Panc1 (cell line): ENCODE data around the gene CD3D. TPM values are rescaled to one million over a fixed set of nuclear protein-coding genes. Genes with fewer than 3 reads are reported as not detected.

Experiments
- ATAC-seq: fragments of 200-7000 bp; cut with Tn5 transposase; 2 replicates; pipeline ENCODE4 v1.9.1; 2020; ENCODE audit warnings: mild to moderate bottlenecking, moderate library complexity
- Bru-seq: library from RNA; stranded (reverse); fragments of 400-500 nt; gene quantifications from one replicate; lab custom pipeline; 2021; lab: Mats Ljungman, UMichigan
- BruChase-seq, 2 experiments: library from RNA; stranded (reverse); fragments of 400-500 nt; gene quantifications; one replicate each; lab custom pipeline; 2021; lab: Mats Ljungman, UMichigan
- BruUV-seq: library from RNA; stranded (reverse); fragments of 400-500 nt; replicated peaks from 2 replicates; lab custom pipeline; 2021; lab: Mats Ljungman, UMichigan
- CTCF ChIA-PET: fragments of 300-600 bp; sonication (Branson Sonifier 250); formaldehyde crosslinking; loops from one replicate; lab custom pipeline; 2022; ENCODE audit warnings: antibody characterized with exemption; lab: Charles Lee
- POLR2A ChIA-PET: fragments of 300-600 bp; sonication (Branson Sonifier 250); formaldehyde crosslinking; loops from one replicate; lab custom pipeline; 2022; ENCODE audit warnings: antibody characterized with exemption; lab: Charles Lee
- DNase-seq: peaks from one replicate; pipeline ENCODE4 v3.0.0-alpha.2; 2010; ENCODE audit warnings: low read depth, low spot score
- H3K27ac ChIP-seq: 2 replicates; pipeline ENCODE4 v1.5.1; 2011; ENCODE audit warnings: mild to moderate bottlenecking, low read length, inconsistent platforms
- H3K27me3 ChIP-seq: fragments of 200-500 bp; sonication (Bioruptor generic); 2 replicates; pipeline ENCODE4 v1.6.0; 2014; ENCODE audit warnings: low read length, inconsistent platforms; ENCODE audit not compliant: control insufficient read depth, insufficient read depth
- H3K36me3 ChIP-seq: fragments of 200-500 bp; sonication (Bioruptor generic); 2 replicates; pipeline ENCODE4 v1.5.1; 2014; ENCODE audit warnings: inconsistent platforms, mild to moderate bottlenecking, low read length, moderate library complexity; ENCODE audit not compliant: control insufficient read depth, insufficient read depth
- H3K4me1 ChIP-seq: 2 replicates; pipeline ENCODE4 v1.5.1; 2011; ENCODE audit warnings: inconsistent platforms, mild to moderate bottlenecking, low read length, moderate library complexity; ENCODE audit not compliant: control insufficient read depth, insufficient read depth
- H3K4me3 ChIP-seq, 2 experiments: 2 replicates each; pipeline ENCODE4 v1.5.1; 2011 to 2012; ENCODE audit warnings: low read depth in 2 of 2, low read length in 2 of 2, mild to moderate bottlenecking in 2 of 2, inconsistent platforms in 1 of 2, moderate library complexity in 1 of 2
- H3K9me3 ChIP-seq: fragments of 200-500 bp; sonication (Bioruptor generic); 2 replicates; pipeline ENCODE4 v1.5.1; 2014; ENCODE audit warnings: low read depth, mild to moderate bottlenecking, inconsistent platforms, low read length, moderate library complexity; ENCODE audit not compliant: control insufficient read depth, insufficient read depth
- REST ChIP-seq, 2 experiments: IDR thresholded peaks; 2 replicates each; pipeline ENCODE4 v1.6.1; 2011 to 2012; ENCODE audit warnings: low read depth in 2 of 2, control low read depth in 1 of 2, low read length in 1 of 2, mild to moderate bottlenecking in 1 of 2, moderate library complexity in 1 of 2; ENCODE audit not compliant: insufficient read depth in 1 of 2
- SIN3A ChIP-seq: IDR thresholded peaks from 2 replicates; pipeline ENCODE4 v1.6.1; 2012; ENCODE audit warnings: low read depth, mild to moderate bottlenecking, low read length, moderate library complexity, borderline replicate concordance; ENCODE audit not compliant: insufficient read depth
- TCF7L2 ChIP-seq: IDR thresholded peaks from 2 replicates; pipeline ENCODE4 v1.6.1; 2011; ENCODE audit warnings: mild to moderate bottlenecking, low read depth, low read length, inconsistent platforms
- in situ Hi-C: cut with HindIII; loops from 2 replicates; pipeline ENCODE4 v1.10.0; 2016; ENCODE audit warnings: low sequenced_read_pairs, low pct_unique_long_range_greater_than_20kb
- intact Hi-C: fragments of 100-400 bp; cut with micrococcal nuclease; formaldehyde crosslinking; loops from one replicate; pipeline ENCODE4 v1.10.0; 2022; ENCODE audit not compliant: unreplicated experiment
- long read RNA-seq: library from polyadenylated mRNA; unstranded; transcript quantifications from one replicate; pipeline ENCODE4 v2.0.0, GENCODE V29; 2021; ENCODE audit not compliant: unreplicated experiment
- polyA plus RNA-seq: library from polyadenylated mRNA; unstranded; fragments of >200 nt; gene quantifications from one replicate; pipeline ENCODE4 v1.2.1, GENCODE V29; 2012; ENCODE audit warnings: missing spikeins; ENCODE audit not compliant: insufficient read length
- total RNA-seq: library from RNA; stranded (reverse); gene quantifications from one replicate; pipeline ENCODE4 v1.2.1, GENCODE V29; 2021; ENCODE audit not compliant: unreplicated experiment

Gene CD3D
- 0.39 TPM for total RNA-seq
- polyA plus RNA-seq, result not detected
- not detected for Bru-seq, nascent RNA
- not detected for BruChase-seq, experiment 1, labeled RNA remaining after a 2-hour chase
- not detected for BruChase-seq, experiment 2, labeled RNA remaining after a 6-hour chase
- long read RNA-seq, result 0 reads

DNA sequence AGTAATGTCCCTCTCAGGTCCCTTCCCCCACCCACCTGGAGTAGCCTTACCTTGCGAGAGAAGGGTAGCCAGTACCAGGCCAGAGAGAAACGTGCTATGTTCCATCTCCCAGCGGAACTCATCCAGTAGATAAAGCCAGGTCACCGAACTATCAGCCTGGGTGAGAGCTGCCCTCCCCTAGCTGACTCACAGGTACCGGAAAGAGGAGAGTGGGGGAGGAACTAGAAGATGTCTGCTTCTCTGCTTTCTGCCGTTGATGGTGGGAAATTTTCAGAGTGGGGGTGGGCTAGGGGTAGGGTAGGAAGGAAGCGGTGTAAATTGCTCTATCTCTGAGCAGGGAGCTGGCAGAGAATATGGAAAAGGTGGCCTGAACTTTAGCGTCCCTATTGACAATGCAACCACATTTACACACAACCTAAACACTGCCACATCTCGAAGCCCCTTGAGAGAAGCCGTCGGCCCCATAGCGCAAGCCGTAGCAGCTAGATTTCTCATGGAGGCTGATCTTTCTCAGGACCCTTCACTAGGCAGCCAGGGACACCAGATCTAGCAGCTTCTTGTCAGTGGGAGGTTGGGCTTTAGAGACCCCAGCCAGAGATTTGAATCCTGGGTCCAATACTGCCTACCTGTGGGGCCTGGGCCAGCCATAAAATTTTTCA lies at the start of gene CD3D:
TSS of gene CD3D (minus strand) at position 203 of the 659 bp plus-strand sequence. CDS start at position 105, 98 bp downstream.
- Histone ChIP-seq H3K9me3 (no peaks in the 10 kb centered on the region), H3K4me3 (no peak within 1 kb of the TSS), H3K36me3 (no peaks in the 10 kb centered on the region), H3K27ac (no peak within 1 kb of the TSS), H3K27me3 (peaks cover 6% of the 10 kb centered on the region), H3K4me1 (no peaks in the 10 kb centered on the region)
- ATAC-seq (no peak), DNase-seq (no peak)
- intact Hi-C loops, result no loop called here
- ChIA-PET CTCF (no interaction called here), POLR2A (no interaction called here)
- BruUV-seq, result no TSS peak
- in situ Hi-C loops, result no loop called here
- TF ChIP-seq SIN3A (no peak), REST (IDR thresholded peaks at IDR 0.05; ENCODE audit: insufficient read depth in 1 of 2, low read depth in 2 of 2, low read length in 1 of 2) (no peak)

DNA sequence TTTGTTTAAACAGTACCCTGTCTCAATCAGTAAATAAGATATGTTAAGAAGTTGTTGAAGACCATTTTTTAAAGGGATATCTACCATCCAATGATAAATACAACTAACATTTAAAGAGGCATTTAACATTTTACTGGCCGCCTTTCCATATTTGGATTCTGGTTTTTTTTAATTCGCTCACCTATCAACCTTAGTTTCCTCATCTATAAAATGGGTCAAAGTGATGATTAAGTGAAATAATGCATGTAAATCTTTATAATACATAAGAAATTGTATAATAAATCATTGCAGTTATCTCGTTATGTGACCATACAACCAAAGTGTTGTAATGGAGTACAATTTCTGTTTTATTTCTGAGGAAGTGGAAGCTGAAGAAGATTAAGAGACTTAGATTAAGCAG lies 41.2 kb upstream of the CD3D start:
- no peak for ATAC-seq
- Histone ChIP-seq H3K4me3 (no peak overlapping the region), H3K36me3 (peaks cover 59% of the 10 kb centered on the region), H3K27me3 (no peaks in the 10 kb centered on the region), H3K27ac (no peak overlapping the region), H3K4me1 (no peaks in the 10 kb centered on the region), H3K9me3 (no peaks in the 10 kb centered on the region)
- intact Hi-C loops, result no loop called here
- no peak for TF ChIP-seq REST (IDR thresholded peaks at IDR 0.05; ENCODE audit: insufficient read depth in 1 of 2, low read depth in 2 of 2, low read length in 1 of 2)
- no TSS peak for BruUV-seq
- in situ Hi-C loops, result no loop called here
- DNase-seq, result no peak
- CTCF ChIA-PET, result interaction anchor here (0.7 kb wide), 1 partner anchor 15 kb away, joined by 3 read pairs; no protein-coding TSS in a partner anchor
- POLR2A ChIA-PET, result no interaction called here

GRCh38 chr11:118382954-118383353 lies 40.4 kb upstream of the CD3D start:
- Histone ChIP-seq H3K9me3 (no peaks in the 10 kb centered on the region), H3K36me3 (peaks cover 58% of the 10 kb centered on the region), H3K27ac (no peak overlapping the region), H3K27me3 (no peaks in the 10 kb centered on the region), H3K4me1 (no peaks in the 10 kb centered on the region), H3K4me3 (no peak overlapping the region)
- DNase-seq, result no peak
- TF ChIP-seq REST (IDR thresholded peaks at IDR 0.05; ENCODE audit: insufficient read depth in 1 of 2, low read depth in 2 of 2, low read length in 1 of 2) (no peak), TCF7L2 (no peak)
- ChIA-PET CTCF (interaction anchor here (0.7 kb wide), 1 partner anchor 14 kb away, joined by 3 read pairs; no protein-coding TSS in a partner anchor), POLR2A (no interaction called here)
- BruUV-seq, result no TSS peak
- no peak for ATAC-seq
- in situ Hi-C loops (no loop called here), intact Hi-C loops (no loop called here)
